ENCODE data around the gene KCNJ9. TPM values are rescaled to one million over a fixed set of nuclear protein-coding genes. Genes with fewer than 3 reads are reported as not detected.
"Not testable (repeated sequence)": the region's sequence is repeated elsewhere in the genome, so short reads cannot be mapped to it uniquely, and the experiment has no call there.

The KCNJ9 gene
- total RNA-seq, 1 donor from 2014 or later, result not detected

DNA sequence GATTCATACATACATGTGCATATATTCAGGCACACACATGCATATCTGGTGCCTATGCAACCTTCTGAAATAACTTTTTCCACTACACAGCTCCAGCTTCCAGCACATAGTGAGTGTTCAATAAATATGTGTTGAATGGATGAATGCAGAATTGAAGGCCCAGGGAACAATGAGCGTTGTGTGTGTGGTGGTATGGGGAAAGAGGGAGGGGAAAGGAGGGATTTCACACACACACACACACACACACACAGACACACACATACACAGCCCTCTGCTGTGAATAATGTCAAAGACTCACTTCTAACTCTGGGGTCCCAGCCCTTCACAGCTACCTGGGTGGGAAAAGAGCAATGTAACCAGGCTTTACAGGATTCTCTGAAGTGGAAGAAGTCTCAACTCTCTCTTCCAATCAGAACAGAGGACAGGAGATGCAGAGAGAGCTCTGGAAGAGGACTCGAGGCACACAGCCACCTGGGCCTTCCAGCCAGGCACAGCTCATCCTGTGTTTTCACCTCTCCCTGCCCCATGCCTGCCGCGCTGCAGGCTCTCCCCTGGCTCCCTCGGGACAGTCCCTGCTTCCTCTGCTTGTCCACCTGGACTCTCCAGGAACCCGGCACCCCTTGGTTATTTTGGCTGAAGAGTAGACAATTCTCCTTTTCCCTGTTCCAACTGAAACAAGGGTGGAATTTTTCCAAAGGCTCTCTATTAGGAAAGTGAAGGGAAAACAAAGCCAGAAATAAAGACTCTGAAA, 22.5 kb downstream of the KCNJ9 start:
- no peak for DNase-seq (ENCODE audit: low read depth in 2 of 2)

DNA sequence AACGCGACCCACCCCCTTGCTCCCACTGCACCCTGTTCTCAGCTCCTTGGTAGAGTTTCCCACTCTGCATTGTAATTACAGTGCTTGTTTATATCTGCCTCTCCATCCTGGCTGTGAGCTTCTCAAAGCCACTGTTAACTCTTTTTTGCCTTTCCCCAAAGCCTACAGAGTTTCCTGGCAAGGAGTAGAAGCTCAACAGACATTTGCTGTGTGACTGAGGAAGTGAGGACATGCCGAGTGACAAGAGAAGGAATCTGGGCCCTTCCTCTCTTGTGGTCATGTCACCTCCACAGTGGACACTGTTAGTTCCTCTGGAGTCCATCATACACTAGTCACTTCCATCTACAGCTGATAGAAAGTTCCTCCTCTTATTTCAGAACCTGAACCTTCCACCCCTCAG, 23.1 kb downstream of the KCNJ9 start:
- no peak for DNase-seq (ENCODE audit: low read depth in 2 of 2)

DNA sequence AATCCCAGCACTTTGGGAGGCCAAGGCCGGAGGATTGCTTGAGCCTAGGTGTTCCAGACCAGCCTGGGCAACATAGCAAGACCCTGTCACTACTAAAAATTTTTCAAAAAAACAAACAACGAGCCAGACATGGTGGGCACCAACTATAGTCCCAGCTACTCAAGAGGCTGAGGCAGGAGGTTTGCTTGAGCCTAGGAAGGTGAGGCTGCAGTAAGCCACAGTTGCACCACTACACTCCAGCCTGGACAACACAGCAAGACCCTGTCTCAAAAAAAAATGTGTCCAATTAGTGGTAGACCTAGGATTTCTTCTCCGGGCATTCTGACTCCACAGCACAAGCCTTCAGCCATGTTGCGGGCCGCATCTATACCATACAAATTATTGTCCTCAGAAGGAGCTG, 23.8 kb downstream of the KCNJ9 start:
- DNase-seq (ENCODE audit: low read depth in 2 of 2), result no peak

GRCh38 chr1:160107512-160107911, 26.2 kb downstream of the KCNJ9 start:
- no peak for DNase-seq (ENCODE audit: low read depth in 2 of 2)

DNA sequence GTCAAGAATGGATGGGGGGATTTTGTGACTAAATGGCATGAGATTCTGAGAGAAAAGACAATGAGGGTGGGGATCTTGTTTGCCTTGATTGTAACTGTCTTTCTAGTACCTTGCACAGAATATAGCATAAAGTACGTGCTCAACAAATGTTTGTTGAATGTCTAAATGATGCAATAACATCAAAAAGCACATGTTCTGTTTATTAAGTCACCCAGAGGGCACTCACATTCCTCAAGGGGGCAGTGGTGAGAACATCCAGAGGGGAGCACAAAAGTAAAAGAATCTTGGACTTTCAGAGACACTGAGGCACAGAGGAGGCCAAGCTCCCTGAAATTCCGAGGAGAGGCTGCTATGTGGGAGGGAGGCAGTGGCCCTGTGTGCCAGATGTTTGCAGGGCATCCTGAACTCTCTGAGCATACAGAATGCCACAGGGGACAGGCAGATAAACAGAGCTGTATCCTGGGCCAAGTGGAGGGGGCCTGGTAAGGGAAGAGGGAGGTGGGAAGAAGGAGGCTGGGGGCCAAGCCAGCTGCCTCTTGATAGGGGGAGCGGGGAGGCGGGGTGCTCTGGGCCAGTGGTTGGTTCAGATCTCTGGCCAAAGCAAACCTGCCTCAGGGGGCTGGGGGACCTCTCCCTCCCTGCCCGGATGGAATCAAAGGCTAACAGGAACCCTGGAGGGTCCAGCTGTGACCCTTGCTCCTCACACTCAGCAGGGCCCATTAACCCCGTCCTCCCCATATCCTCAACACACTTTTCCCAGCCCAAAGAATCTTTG, 27.7 kb downstream of the KCNJ9 start:
- DNase-seq (ENCODE audit: low read depth in 2 of 2), result peak; percentile 55 to 60

GRCh38 chr1:160109686-160110085, 28.3 kb downstream of the KCNJ9 start:
- DNase-seq (ENCODE audit: low read depth in 2 of 2), result no peak

GRCh38 chr1:160111462-160111861, 30.1 kb downstream of the KCNJ9 start:
- DNase-seq (ENCODE audit: low read depth in 2 of 2), result not testable (repeated sequence)

- no peak for DNase-seq (ENCODE audit: low read depth in 2 of 2)
Observed at GRCh38 chr1:160112357-160112756, 31.0 kb downstream of the KCNJ9 start.

- DNase-seq (ENCODE audit: low read depth in 2 of 2), result no peak
Observed at GRCh38 chr1:160113407-160113806, 32.1 kb downstream of the KCNJ9 start.

DNA sequence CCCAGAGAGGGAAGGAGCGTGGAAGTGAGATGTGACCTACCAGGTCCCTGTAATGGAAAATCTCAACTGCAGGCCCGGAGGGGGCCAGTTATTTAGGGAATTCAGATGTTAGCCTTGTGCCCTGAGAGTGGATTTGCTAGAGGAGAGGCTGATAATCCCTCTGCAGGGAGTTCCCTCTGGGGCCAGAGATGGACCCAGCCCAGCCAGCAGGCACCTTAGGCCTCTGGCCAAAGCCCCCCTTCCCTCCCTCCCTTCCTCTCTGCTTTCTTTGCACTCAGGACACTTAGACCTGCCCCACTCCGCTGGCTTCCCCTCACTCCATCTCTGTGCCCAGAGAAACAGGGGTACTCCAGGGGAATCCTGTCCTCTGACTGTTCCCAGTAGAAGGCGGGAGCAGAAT, 32.7 kb downstream of the KCNJ9 start:
- no peak for DNase-seq (ENCODE audit: low read depth in 2 of 2)

GRCh38 chr1:160115545-160116282, 34.4 kb downstream of the KCNJ9 start, which contains the start of gene ATP1A2:
TSS of gene ATP1A2 (plus strand) at chr1:160115759. CDS start at chr1:160115862, 103 bp downstream.
- no peak for DNase-seq (ENCODE audit: low read depth in 2 of 2)

- DNase-seq (ENCODE audit: low read depth in 2 of 2), result no peak
Observed at GRCh38 chr1:160116283-160117147, 35.2 kb downstream of the KCNJ9 start.

GRCh38 chr1:160117300-160117699, 36.0 kb downstream of the KCNJ9 start:
- DNase-seq (ENCODE audit: low read depth in 2 of 2), result no peak

- no peak for DNase-seq (ENCODE audit: low read depth in 2 of 2)
Observed at GRCh38 chr1:160117709-160118183, 36.4 kb downstream of the KCNJ9 start.

DNA sequence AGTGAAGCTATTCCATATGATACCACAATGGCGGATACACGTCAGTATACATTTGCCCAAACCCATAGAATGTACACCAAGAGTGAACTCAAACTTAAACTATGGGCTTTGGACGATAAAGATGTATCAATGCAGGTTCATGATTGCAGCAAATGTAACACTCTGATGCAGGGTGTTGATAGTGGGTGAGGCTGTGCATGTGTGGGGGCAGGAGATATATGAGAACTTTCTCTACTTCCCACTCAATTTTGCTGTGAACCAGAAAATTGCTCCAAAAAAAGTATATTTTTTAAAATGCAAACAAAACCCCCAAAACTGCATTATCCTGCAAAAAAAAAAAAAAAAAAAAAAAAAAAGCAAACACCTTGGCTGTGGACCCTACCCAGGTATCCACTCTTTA, 37.6 kb downstream of the KCNJ9 start:
- DNase-seq (ENCODE audit: low read depth in 2 of 2), result no peak

DNA sequence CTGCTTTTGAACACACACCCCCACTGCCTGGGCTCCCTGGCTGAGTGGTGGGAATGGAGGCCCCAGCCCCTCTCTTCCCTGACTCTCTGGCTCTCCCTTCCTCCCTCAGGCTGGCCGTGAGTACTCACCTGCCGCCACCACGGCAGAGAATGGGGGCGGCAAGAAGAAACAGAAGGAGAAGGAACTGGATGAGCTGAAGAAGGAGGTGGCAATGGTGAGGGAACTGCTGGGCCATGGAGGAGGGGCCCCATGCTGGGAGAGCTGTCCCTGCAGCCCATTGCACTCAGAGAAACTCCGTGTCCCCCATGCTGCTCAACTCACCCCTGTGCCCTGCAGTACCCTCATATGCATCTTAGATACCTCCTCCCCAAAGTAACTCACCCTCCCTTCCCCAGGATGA, 39.5 kb downstream of the KCNJ9 start:
- DNase-seq (ENCODE audit: low read depth in 2 of 2), result no peak

DNA sequence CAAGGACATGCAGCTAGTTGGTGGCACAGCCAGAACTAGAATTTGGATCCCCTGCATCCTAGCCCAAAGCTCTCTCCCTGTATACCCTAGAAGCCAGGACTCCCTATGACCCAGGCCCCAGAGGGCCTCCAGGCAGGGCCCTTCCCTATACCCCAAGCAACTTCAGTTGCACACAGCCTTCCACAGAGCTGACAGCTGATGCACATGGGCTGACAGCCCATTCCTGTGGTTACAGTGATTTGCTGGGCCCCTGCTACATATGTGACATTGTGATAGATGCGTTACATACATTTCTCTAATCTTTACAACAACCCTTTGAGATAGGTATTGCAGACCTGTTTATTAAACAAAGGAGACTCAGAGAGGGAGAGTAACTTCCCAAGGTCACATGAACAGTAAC, 40.0 kb downstream of the KCNJ9 start:
- DNase-seq (ENCODE audit: low read depth in 2 of 2), result no peak

DNA sequence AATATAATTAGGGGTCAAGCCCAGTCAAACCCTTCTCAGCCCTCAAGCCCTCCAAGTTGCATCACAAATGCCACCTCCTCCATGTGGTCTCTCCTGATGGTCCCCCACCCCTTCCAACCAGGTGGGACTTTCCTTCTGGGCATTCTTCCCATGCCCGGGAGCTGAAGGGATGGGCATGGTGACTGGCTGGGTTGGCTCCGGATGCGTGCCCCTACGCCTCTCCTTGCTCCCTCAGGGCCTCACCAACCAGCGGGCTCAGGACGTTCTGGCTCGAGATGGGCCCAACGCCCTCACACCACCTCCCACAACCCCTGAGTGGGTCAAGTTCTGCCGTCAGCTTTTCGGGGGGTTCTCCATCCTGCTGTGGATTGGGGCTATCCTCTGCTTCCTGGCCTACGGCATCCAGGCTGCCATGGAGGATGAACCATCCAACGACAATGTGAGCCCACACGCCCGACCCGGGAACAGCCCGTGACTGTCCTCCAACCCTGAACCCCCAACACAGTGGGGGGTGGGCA, 41.7 kb downstream of the KCNJ9 start:
- no peak for DNase-seq (ENCODE audit: low read depth in 2 of 2)

DNA sequence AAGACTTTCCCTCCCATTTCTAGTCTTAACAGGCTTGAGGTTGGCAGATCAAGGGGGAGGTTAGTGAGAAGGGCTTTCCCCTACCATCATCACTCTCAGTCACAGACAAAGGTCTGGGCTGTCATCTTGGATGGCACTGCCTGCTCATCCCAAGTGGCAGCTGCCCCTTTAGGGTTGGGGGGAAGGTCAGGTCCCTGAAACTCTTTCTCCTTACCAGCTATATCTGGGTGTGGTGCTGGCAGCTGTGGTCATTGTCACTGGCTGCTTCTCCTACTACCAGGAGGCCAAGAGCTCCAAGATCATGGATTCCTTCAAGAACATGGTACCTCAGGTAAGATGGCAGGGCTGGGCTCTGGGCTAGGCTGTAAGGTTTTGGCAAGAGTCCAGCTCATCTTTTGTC, 42.4 kb downstream of the KCNJ9 start:
- DNase-seq (ENCODE audit: low read depth in 2 of 2), result no peak

DNA sequence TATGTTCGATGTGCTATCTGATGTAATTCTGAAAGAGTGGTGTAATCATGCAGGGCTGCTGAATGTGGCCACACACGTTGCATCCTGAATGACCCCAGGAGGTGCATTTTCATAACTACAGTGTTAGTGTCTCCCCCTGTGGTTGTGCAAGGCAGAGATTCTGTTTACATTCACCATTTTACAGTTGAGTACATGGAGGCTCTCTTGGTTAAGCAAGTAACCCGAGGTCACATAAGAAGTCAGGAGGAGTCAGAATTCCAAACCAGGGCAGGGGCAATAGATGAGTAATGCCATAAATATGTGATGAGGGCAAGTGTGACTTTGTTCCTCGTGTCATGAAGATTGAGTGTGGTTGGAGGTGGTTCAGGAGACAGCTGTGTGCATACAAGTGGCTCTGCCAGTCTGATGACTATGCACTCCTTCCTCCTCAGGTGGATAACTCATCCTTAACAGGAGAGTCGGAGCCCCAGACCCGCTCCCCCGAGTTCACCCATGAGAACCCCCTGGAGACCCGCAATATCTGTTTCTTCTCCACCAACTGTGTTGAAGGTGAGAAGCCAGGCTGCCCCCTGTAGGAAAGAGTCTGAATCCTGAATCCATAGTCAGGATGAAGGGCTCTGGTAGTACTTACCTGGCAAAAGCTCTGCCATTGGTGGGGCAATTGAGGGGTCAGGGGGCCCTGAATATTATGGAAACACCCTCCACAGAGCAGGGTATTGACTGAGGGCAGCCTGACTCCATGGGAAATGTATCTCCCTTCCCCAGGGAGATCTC, 43.6 kb downstream of the KCNJ9 start:
- peak in 1 of 2 donors; percentile 8 for DNase-seq (ENCODE audit: low read depth in 2 of 2)

All from lung microvascular endothelial cell (primary cell).